ENCODE results near the gene WEE2. TPM values are rescaled to one million over a fixed set of nuclear protein-coding genes. Genes with fewer than 3 reads are reported as not detected.

Gene WEE2
- total RNA-seq = 0.32 TPM in 1 of 2 replicates, not detected in the other

GRCh38 chr7:141708351-141708750, at the start of gene WEE2:
TSS of gene WEE2 (plus strand) at chr7:141708353. CDS start at chr7:141708759, 406 bp downstream.
- H3K4me3 ChIP-seq (ENCODE audit: low read depth, low read length) = no peak within 1 kb of the TSS
- TF ChIP-seq CTCF (IDR thresholded peaks at IDR 0.05; ENCODE audit: insufficient read depth, low read depth, low read length) = no peak
- DNase-seq (ENCODE audit: low read depth) = no peak

GRCh38 chr7:141659501-141659900, 48.7 kb upstream of the WEE2 start:
- TF ChIP-seq CTCF (IDR thresholded peaks at IDR 0.05; ENCODE audit: insufficient read depth, low read depth, low read length) = no peak
- no peak overlapping the region for H3K4me3 ChIP-seq (ENCODE audit: low read depth, low read length)
- DNase-seq (ENCODE audit: low read depth) = no peak

GRCh38 chr7:141660259-141660658, 47.9 kb upstream of the WEE2 start:
- peak; percentile 28 for DNase-seq (ENCODE audit: low read depth)
- TF ChIP-seq CTCF (IDR thresholded peaks at IDR 0.05; ENCODE audit: insufficient read depth, low read depth, low read length) = no peak
- no peak overlapping the region for H3K4me3 ChIP-seq (ENCODE audit: low read depth, low read length)

GRCh38 chr7:141663081-141663849, 44.9 kb upstream of the WEE2 start:
- no peak overlapping the region for H3K4me3 ChIP-seq (ENCODE audit: low read depth, low read length)
- peak; percentile 23 for DNase-seq (ENCODE audit: low read depth)
- TF ChIP-seq CTCF (IDR thresholded peaks at IDR 0.05; ENCODE audit: insufficient read depth, low read depth, low read length) = no peak

GRCh38 chr7:141664450-141664849, 43.7 kb upstream of the WEE2 start:
- no peak for TF ChIP-seq CTCF (IDR thresholded peaks at IDR 0.05; ENCODE audit: insufficient read depth, low read depth, low read length)
- no peak for DNase-seq (ENCODE audit: low read depth)
- H3K4me3 ChIP-seq (ENCODE audit: low read depth, low read length) = no peak overlapping the region

- no peak for DNase-seq (ENCODE audit: low read depth)
- no peak overlapping the region for H3K4me3 ChIP-seq (ENCODE audit: low read depth, low read length)
- no peak for TF ChIP-seq CTCF (IDR thresholded peaks at IDR 0.05; ENCODE audit: insufficient read depth, low read depth, low read length)
Measured at GRCh38 chr7:141665208-141666035, 42.7 kb upstream of the WEE2 start.

Measured in fibroblast of villous mesenchyme (primary cell).